Nephron progenitor cell (in vitro differentiated cells): ENCODE results near the gene ZRANB3.

Source experiments
- DNase-seq: peaks from one replicate; pipeline ENCODE4 v3.0.0; 2021
- H3K27ac Mint-ChIP-seq: 2 replicates; pipeline ENCODE4 v1.8.0; 2021; ENCODE audit warnings: mild to moderate bottlenecking, moderate library complexity, mixed read lengths
- H3K27me3 Mint-ChIP-seq: 2 replicates; pipeline ENCODE4 v1.8.0; 2021; ENCODE audit warnings: mild to moderate bottlenecking, low read depth, mixed read lengths; ENCODE audit not compliant: poor library complexity
- H3K36me3 Mint-ChIP-seq: 2 replicates; pipeline ENCODE4 v1.8.0; 2021; ENCODE audit warnings: low read depth, mixed read lengths
- H3K4me1 Mint-ChIP-seq: 2 replicates; pipeline ENCODE4 v1.8.0; 2021; ENCODE audit warnings: mixed read lengths
- H3K4me3 Mint-ChIP-seq: 2 replicates; pipeline ENCODE4 v1.8.0; 2021; ENCODE audit warnings: mild to moderate bottlenecking, moderate library complexity, mixed read lengths
- H3K9me3 Mint-ChIP-seq: 2 replicates; pipeline ENCODE4 v1.8.0; 2021; ENCODE audit warnings: mild to moderate bottlenecking, moderate library complexity, mixed read lengths
- CTCF ChIP-seq: fragments of 200-600 bp; sonication (generic); IDR thresholded peaks from 2 replicates; pipeline ENCODE4 v1.5.0; 2021; ENCODE audit warnings: antibody characterized with exemption

ZRANB3 gene

GRCh38 chr2:135318808-135319207, 212.2 kb downstream of the ZRANB3 start:
- no peak for TF ChIP-seq CTCF
- Mint-ChIP-seq H3K27ac (no peak overlapping the region), H3K27me3 (no peaks in the 10 kb centered on the region), H3K4me1 (no peaks in the 10 kb centered on the region), H3K36me3 (peaks cover 10% of the 10 kb centered on the region), H3K9me3 (peaks cover 5% of the 10 kb centered on the region), H3K4me3 (no peak overlapping the region)
- no peak for DNase-seq

GRCh38 chr2:135317375-135317774, 213.6 kb downstream of the ZRANB3 start:
- Mint-ChIP-seq H3K27me3 (no peaks in the 10 kb centered on the region), H3K27ac (no peak overlapping the region)

GRCh38 chr2:135311962-135312361, 219.1 kb downstream of the ZRANB3 start:
- Mint-ChIP-seq H3K27ac (no peak overlapping the region), H3K27me3 (no peaks in the 10 kb centered on the region), H3K4me3 (no peak overlapping the region), H3K4me1 (peaks cover 3% of the 10 kb centered on the region), H3K36me3 (peaks cover 34% of the 10 kb centered on the region), H3K9me3 (peaks cover 10% of the 10 kb centered on the region)
- DNase-seq, result no peak
- no peak for TF ChIP-seq CTCF

More at GRCh38 chr2:135317375-135317774, 213.6 kb downstream of the ZRANB3 start:
- H3K4me3 Mint-ChIP-seq, result no peak overlapping the region
- peaks cover 9% of the 10 kb centered on the region for H3K36me3 Mint-ChIP-seq
- H3K4me1 Mint-ChIP-seq, result no peaks in the 10 kb centered on the region
- no peak for TF ChIP-seq CTCF
- H3K9me3 Mint-ChIP-seq, result no peaks in the 10 kb centered on the region
- no peak for DNase-seq

- no peak for TF ChIP-seq CTCF
- Mint-ChIP-seq H3K36me3 (peaks cover 35% of the 10 kb centered on the region), H3K9me3 (peaks cover 11% of the 10 kb centered on the region), H3K4me3 (no peak overlapping the region), H3K27me3 (no peaks in the 10 kb centered on the region), H3K27ac (no peak overlapping the region), H3K4me1 (peaks cover 3% of the 10 kb centered on the region)
- no peak for DNase-seq
Measured at GRCh38 chr2:135311268-135311667, 219.8 kb downstream of the ZRANB3 start.

- no peak overlapping the region for H3K27ac Mint-ChIP-seq
- H3K4me1 Mint-ChIP-seq, result peaks cover 3% of the 10 kb centered on the region
- TF ChIP-seq CTCF, result no peak
- peaks cover 39% of the 10 kb centered on the region for H3K36me3 Mint-ChIP-seq
- H3K9me3 Mint-ChIP-seq, result peaks cover 23% of the 10 kb centered on the region
- H3K27me3 Mint-ChIP-seq, result no peaks in the 10 kb centered on the region
- no peak for DNase-seq
- H3K4me3 Mint-ChIP-seq, result no peak overlapping the region
Measured at GRCh38 chr2:135304694-135305093, 226.3 kb downstream of the ZRANB3 start.

GRCh38 chr2:135299658-135300244, 231.3 kb downstream of the ZRANB3 start:
- Mint-ChIP-seq H3K4me1 (no peaks in the 10 kb centered on the region), H3K27ac (no peak overlapping the region)

More at GRCh38 chr2:135299658-135300244, 231.3 kb downstream of the ZRANB3 start:
- peaks cover 45% of the 10 kb centered on the region for H3K9me3 Mint-ChIP-seq
- peaks cover 50% of the 10 kb centered on the region for H3K36me3 Mint-ChIP-seq
- no peaks in the 10 kb centered on the region for H3K27me3 Mint-ChIP-seq
- no peak overlapping the region for H3K4me3 Mint-ChIP-seq
- no peak for TF ChIP-seq CTCF
- no peak for DNase-seq
